GM18498 (cell line): Measurements from ENCODE around the gene CHST5.

ENCODE experiments used
- ATAC-seq: cut with Tn5 transposase; IDR thresholded peaks from one replicate; pipeline ENCODE4 v1.9.1; 2021; ENCODE audit warnings: mild to moderate bottlenecking, moderate library complexity; ENCODE audit not compliant: unreplicated experiment

CHST5 gene

DNA sequence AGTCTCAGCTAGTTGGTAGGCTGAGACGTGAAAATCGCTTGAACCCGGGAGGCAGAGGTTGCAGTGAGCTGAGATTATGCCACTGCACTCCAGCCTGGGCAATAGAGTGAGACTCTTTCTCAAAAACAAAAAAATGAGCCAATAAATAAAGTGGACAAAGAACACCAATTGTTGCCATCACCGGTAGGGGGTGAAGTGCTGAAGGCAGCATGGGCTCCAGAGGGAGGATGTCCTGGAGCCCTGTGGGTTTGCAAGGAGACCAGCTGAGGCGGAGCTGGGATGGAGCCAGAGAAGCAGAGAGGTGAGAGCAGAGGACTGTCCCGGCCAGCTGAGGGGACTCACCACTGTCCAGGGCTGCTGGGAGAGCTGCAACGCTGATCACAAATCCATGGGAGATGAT is 54.4 kb downstream of the CHST5 start:
- ATAC-seq, result no peak

DNA sequence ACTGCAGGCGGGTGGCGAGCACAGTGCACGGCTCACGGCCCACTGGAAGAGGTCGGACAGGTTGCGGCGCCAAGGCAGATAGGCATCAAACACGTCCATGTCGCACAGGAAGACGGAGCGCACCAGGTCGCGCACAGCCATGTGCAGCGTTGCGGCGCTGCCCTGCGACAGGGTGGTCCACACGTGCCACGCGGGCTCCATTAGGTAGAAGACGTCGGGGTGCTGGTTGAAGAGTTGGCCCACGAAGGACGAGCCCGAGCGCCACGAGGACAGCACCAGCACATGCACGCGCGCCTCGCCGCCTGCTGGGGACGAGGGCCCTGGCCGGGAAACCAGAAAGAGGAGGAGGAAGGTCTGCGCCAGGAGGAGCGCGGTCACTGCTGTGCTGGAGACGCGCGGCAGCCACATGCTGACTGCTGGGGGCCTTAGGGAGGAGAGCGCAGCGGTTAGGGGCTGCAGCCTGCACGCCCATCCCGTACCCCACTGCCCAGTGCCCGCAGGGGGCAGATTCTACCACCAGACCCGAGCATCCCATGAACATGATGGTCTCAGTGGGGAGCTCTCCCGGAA is 56.4 kb downstream of the CHST5 start:
- ATAC-seq, result no peak
